Neutrophil (primary cell): ENCODE data around the gene OXCT1.

Source experiments
- H3K27ac ChIP-seq: fragments of 200-600 bp; sonication (generic); 2 replicates; pipeline ENCODE4 v1.5.1; 2016; ENCODE audit warnings: mild to moderate bottlenecking, moderate library complexity
- H3K27me3 ChIP-seq: fragments of 200-600 bp; sonication (generic); 2 replicates; pipeline ENCODE4 v1.6.0; 2016; ENCODE audit warnings: mild to moderate bottlenecking
- H3K36me3 ChIP-seq: fragments of 200-600 bp; sonication (generic); 2 replicates; pipeline ENCODE4 v1.5.1; 2017
- H3K4me1 ChIP-seq, 2 experiments: fragments of 200-600 bp in 1 of 2; sonication (generic) in 1 of 2; 1 replicate in 1 of 2; 2 replicates in 1 of 2; pipeline versions ENCODE4 v1.5.1 to v1.6.1; 2013 to 2016; ENCODE audit warnings: low read depth in 1 of 2, low read length in 1 of 2, mild to moderate bottlenecking in 1 of 2, moderate library complexity in 1 of 2; ENCODE audit not compliant: control insufficient read depth in 1 of 2, insufficient read depth in 1 of 2
- H3K4me3 ChIP-seq, 2 experiments: fragments of 200-600 bp in 1 of 2; sonication (generic) in 1 of 2; 1 replicate in 1 of 2; 2 replicates in 1 of 2; pipeline ENCODE4 v1.5.1; 2013 to 2016; ENCODE audit warnings: low read depth in 1 of 2, low read length in 1 of 2, mild to moderate bottlenecking in 1 of 2, moderate library complexity in 1 of 2
- H3K9me3 ChIP-seq: fragments of 200-600 bp; sonication (generic); 2 replicates; pipeline ENCODE4 v1.5.1; 2016
- CTCF ChIP-seq: fragments of 200-600 bp; sonication (generic); IDR thresholded peaks from 2 replicates; pipeline ENCODE4 v1.5.1; 2016; ENCODE audit warnings: antibody characterized with exemption

Gene OXCT1

GRCh38 chr5:41869724-41870626, at the start of gene OXCT1:
Gene OXCT1, minus strand, starts transcription at chr5:41870425. Its CDS starts 67 bp downstream, at chr5:41870358.
- no peak for TF ChIP-seq CTCF
- Histone ChIP-seq H3K27me3 (peaks cover 28% of the 10 kb centered on the region), H3K27ac (peak within 1 kb of the TSS; percentile 53), H3K4me1 (peaks cover 20 to 21% of the 10 kb centered on the region in 2 experiments), H3K36me3 (no peaks in the 10 kb centered on the region), H3K9me3 (no peaks in the 10 kb centered on the region), H3K4me3 (peak within 1 kb of the TSS; percentile 58 to 64)

DNA sequence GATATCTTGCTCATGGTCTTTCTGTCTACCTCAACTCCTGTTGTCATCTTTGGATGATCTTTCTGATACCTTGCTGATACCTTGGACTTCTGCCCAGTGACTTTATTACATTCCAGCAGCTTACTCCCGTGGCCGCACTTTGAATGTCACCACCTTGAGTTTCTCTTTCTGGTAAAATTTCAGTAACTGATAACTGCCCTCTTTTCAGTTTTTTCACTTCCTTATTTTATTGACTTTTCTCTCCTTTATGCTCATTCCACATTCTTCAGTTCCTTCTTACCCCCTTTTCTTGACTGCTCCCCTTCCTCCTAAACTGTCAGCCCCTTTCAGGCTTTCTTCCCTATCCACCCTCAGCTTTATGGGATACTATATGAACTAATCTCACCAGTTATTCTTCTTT, 47.9 kb upstream of the OXCT1 start:
- Histone ChIP-seq H3K27me3 (no peaks in the 10 kb centered on the region), H3K4me1 (no peaks in the 10 kb centered on the region), H3K36me3 (peaks cover 79% of the 10 kb centered on the region), H3K27ac (no peak overlapping the region), H3K9me3 (no peaks in the 10 kb centered on the region), H3K4me3 (no peak overlapping the region)
- no peak for TF ChIP-seq CTCF

- Histone ChIP-seq H3K4me1 (peaks cover 13 to 15% of the 10 kb centered on the region in 2 experiments), H3K4me3 (no peak overlapping the region), H3K9me3 (no peaks in the 10 kb centered on the region), H3K36me3 (peaks cover 51% of the 10 kb centered on the region), H3K27me3 (no peaks in the 10 kb centered on the region), H3K27ac (no peak overlapping the region)
- no peak for TF ChIP-seq CTCF
Observed at GRCh38 chr5:41908374-41909079, 38.3 kb upstream of the OXCT1 start.

DNA sequence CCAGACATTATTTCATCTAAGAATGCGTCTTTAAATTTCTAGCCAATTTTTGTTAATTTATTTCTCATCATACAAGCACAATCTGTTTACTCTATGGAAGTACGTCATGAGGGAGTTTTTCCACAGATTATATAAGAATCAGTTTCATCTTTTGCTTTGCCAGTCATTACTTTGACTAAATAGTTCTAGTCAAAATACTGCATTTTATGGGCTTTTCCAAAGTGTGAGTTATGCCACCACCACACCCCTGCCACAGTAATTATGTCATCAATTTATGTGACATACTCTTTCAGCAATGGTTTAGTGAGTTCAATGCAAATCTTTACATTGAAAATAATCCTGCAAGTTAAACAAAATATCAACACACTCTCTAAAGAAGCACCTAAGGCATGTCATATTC, 35.9 kb upstream of the OXCT1 start:
- Histone ChIP-seq H3K27ac (no peak overlapping the region), H3K4me3 (no peak overlapping the region), H3K27me3 (peaks cover 9% of the 10 kb centered on the region), H3K36me3 (peaks cover 28% of the 10 kb centered on the region), H3K9me3 (no peaks in the 10 kb centered on the region), H3K4me1 (peaks cover 15 to 19% of the 10 kb centered on the region in 2 experiments)
- TF ChIP-seq CTCF: no peak

GRCh38 chr5:41903892-41904799, 33.9 kb upstream of the OXCT1 start, which contains the start of gene RIMOC1:
Gene RIMOC1, plus strand, starts transcription at chr5:41904344. Its CDS starts 24 bp downstream, at chr5:41904368.
- Histone ChIP-seq H3K27me3 (peaks cover 20% of the 10 kb centered on the region), H3K4me3 (peak within 1 kb of the TSS; percentile 76 to 87), H3K4me1 (peaks cover 15 to 19% of the 10 kb centered on the region in 2 experiments), H3K9me3 (no peaks in the 10 kb centered on the region), H3K36me3 (peaks cover 11% of the 10 kb centered on the region), H3K27ac (peak within 1 kb of the TSS; percentile 87)
- peak; percentile 29 for TF ChIP-seq CTCF
